ENCODE measurements around the gene TICAM1. TPM values are rescaled to one million over a fixed set of nuclear protein-coding genes. Genes with fewer than 3 reads are reported as not detected.

TICAM1 gene
- total and polyA plus RNA-seq, 2 of the 13 experiments (the other 11 are each of a cell fraction or from before 2014, with no cell fraction given) = 0.33 to 0.95 TPM

GRCh38 chr19:4866595-4867424 lies 35.3 kb upstream of the TICAM1 start (continued):
- TF ChIP-seq, protein P1, sequence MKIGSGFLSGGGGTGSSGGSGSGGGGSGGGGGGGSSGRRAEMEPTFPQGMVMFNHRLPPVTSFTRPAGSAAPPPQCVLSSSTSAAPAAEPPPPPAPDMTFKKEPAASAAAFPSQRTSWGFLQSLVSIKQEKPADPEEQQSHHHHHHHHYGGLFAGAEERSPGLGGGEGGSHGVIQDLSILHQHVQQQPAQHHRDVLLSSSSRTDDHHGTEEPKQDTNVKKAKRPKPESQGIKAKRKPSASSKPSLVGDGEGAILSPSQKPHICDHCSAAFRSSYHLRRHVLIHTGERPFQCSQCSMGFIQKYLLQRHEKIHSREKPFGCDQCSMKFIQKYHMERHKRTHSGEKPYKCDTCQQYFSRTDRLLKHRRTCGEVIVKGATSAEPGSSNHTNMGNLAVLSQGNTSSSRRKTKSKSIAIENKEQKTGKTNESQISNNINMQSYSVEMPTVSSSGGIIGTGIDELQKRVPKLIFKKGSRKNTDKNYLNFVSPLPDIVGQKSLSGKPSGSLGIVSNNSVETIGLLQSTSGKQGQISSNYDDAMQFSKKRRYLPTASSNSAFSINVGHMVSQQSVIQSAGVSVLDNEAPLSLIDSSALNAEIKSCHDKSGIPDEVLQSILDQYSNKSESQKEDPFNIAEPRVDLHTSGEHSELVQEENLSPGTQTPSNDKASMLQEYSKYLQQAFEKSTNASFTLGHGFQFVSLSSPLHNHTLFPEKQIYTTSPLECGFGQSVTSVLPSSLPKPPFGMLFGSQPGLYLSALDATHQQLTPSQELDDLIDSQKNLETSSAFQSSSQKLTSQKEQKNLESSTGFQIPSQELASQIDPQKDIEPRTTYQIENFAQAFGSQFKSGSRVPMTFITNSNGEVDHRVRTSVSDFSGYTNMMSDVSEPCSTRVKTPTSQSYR (CRISPR knock-in tag; IDR thresholded peaks at IDR 0.05; ENCODE audit: borderline replicate concordance) = peak; percentile 22; the same call in 1 of the 2 replicates
- TF ChIP-seq ZNF83 (CRISPR knock-in tag; IDR thresholded peaks at IDR 0.05; ENCODE audit: borderline replicate concordance) = no peak
- TF ChIP-seq ZNF296 (CRISPR knock-in tag; conservative IDR thresholded peaks at IDR 0.05) = no peak
- TF ChIP-seq HMG20B (CRISPR knock-in tag; conservative IDR thresholded peaks at IDR 0.05) = no peak
- no peak for TF ChIP-seq ZNF180 (CRISPR knock-in tag; IDR thresholded peaks at IDR 0.05; ENCODE audit: borderline replicate concordance, low read depth)
- TF ChIP-seq ZNF772 (CRISPR knock-in tag; IDR thresholded peaks at IDR 0.05) = 0 out of 2 replicates have a peak, but pooled peaks have one; percentile 42
- TF ChIP-seq NFYB (CRISPR knock-in tag; IDR thresholded peaks at IDR 0.05) = 0 out of 2 replicates have a peak, but pooled peaks have one; percentile 21
- TF ChIP-seq IRX3 (CRISPR knock-in tag; IDR thresholded peaks at IDR 0.05; ENCODE audit: borderline replicate concordance, low read depth) = peak; percentile 58; the same call in 1 of the 2 replicates
- TF ChIP-seq YEATS4 (CRISPR knock-in tag; IDR thresholded peaks at IDR 0.05; ENCODE audit: borderline replicate concordance) = no peak; the same call in 1 of the 2 replicates
- TF ChIP-seq MXD4 (CRISPR knock-in tag; IDR thresholded peaks at IDR 0.05) = 0 out of 2 replicates have a peak, but pooled peaks have one; percentile 61
- TF ChIP-seq ZNF629 (CRISPR knock-in tag; conservative IDR thresholded peaks at IDR 0.05) = no peak

Data from HepG2 (cell line).